ENCODE measurements around the gene ZNF664.
A peak's percentile ranks its signal among the peaks of the same experiment; 100 is the strongest.

ZNF664 gene

GRCh38 chr12:124013073-124013472 lies 40.1 kb downstream of the ZNF664 start:
- DNase-seq: no peak

GRCh38 chr12:124015494-124016461 lies 42.8 kb downstream of the ZNF664 start:
- no peak for DNase-seq

GRCh38 chr12:124017064-124017463 lies 44.0 kb downstream of the ZNF664 start:
- DNase-seq: no peak

GRCh38 chr12:124018539-124018938 lies 45.5 kb downstream of the ZNF664 start:
- DNase-seq: no peak

- DNase-seq: no peak
These were observed 46.1 kb downstream of the ZNF664 start for GRCh38 chr12:124019115-124019514.

- DNase-seq: no peak
These were observed 47.5 kb downstream of the ZNF664 start for GRCh38 chr12:124020514-124020949.

- no peak for DNase-seq
These were observed 48.0 kb downstream of the ZNF664 start for GRCh38 chr12:124021007-124021406.

- no peak for DNase-seq
These were observed 49.1 kb downstream of the ZNF664 start for GRCh38 chr12:124022161-124022560.

GRCh38 chr12:124024263-124024678 lies 51.3 kb downstream of the ZNF664 start:
- DNase-seq: no peak

GRCh38 chr12:124024776-124025175 lies 51.8 kb downstream of the ZNF664 start:
- DNase-seq: no peak

- DNase-seq: no peak
These were observed 52.6 kb downstream of the ZNF664 start for GRCh38 chr12:124025661-124026060.

- no peak for DNase-seq
These were observed 54.0 kb downstream of the ZNF664 start for GRCh38 chr12:124026755-124027745.

GRCh38 chr12:124027753-124028554 lies 54.9 kb downstream of the ZNF664 start:
- no peak for DNase-seq

- no peak for DNase-seq
These were observed 55.5 kb downstream of the ZNF664 start for GRCh38 chr12:124028555-124028925.

GRCh38 chr12:124030008-124030407 lies 57.0 kb downstream of the ZNF664 start:
- DNase-seq: no peak

- DNase-seq: no peak
These were observed 57.5 kb downstream of the ZNF664 start for GRCh38 chr12:124030510-124030909.

- no peak for DNase-seq
These were observed 58.0 kb downstream of the ZNF664 start for GRCh38 chr12:124031058-124031457.

- DNase-seq: peak; percentile 23
These were observed 59.4 kb downstream of the ZNF664 start for GRCh38 chr12:124032265-124032886.

- DNase-seq: no peak
These were observed 60.8 kb downstream of the ZNF664 start for GRCh38 chr12:124033859-124034258.

- no peak for DNase-seq
These were observed 61.3 kb downstream of the ZNF664 start for GRCh38 chr12:124034297-124034696.

- DNase-seq: no peak
These were observed 62.1 kb downstream of the ZNF664 start for GRCh38 chr12:124035163-124035562.

- DNase-seq: no peak
These were observed 63.2 kb downstream of the ZNF664 start for GRCh38 chr12:124036171-124036598.
